Thyroid gland (tissue), 4 donors: ENCODE results near the gene HCN3. TPM values are rescaled to one million over a fixed set of nuclear protein-coding genes. Genes with fewer than 3 reads are reported as not detected.

Experiments
- DNase-seq, 2 donors: peaks; one replicate each; pipeline ENCODE4 v3.0.0-alpha.2; 2019
- H3K27ac ChIP-seq, 3 donors: fragments of 200-600 bp; sonication (generic); 1 replicate in 2 of 3; 2 replicates in 1 of 3; pipeline ENCODE4 v1.5.1; 2016 to 2019; ENCODE audit warnings: mild to moderate bottlenecking in 1 of 3, moderate library complexity in 1 of 3
- H3K27me3 ChIP-seq: fragments of 200-600 bp; sonication (generic); one replicate; pipeline ENCODE4 v1.5.1; 2019
- H3K36me3 ChIP-seq, 2 donors: fragments of 200-600 bp; sonication (generic); one replicate each; pipeline ENCODE4 v1.5.1; 2016 to 2019
- H3K4me1 ChIP-seq, 2 donors: fragments of 200-600 bp; sonication (generic); one replicate each; pipeline ENCODE4 v1.5.1; 2017 to 2019
- H3K4me3 ChIP-seq, 3 donors: fragments of 200-600 bp; sonication (generic); replicated peaks in 1 of 3; 1 replicate in 2 of 3; 2 replicates in 1 of 3; pipeline ENCODE4 v1.5.1; 2016; ENCODE audit warnings: mild to moderate bottlenecking in 1 of 3
- H3K9me3 ChIP-seq: fragments of 200-600 bp; sonication (generic); one replicate; pipeline ENCODE4 v1.5.1; 2017
- POLR2A ChIP-seq, 2 donors: fragments of 450-650 bp; IDR thresholded peaks; one replicate each; pipeline ENCODE4 v1.6.1; 2017; ENCODE audit warnings: antibody characterized with exemption in 2 of 2, mild to moderate bottlenecking in 2 of 2, moderate library complexity in 1 of 2
- WGBS, 2 donors: methylation state at CpG; one replicate each; pipeline ENCODE4 v1.1.5; 2017; 5-methylcytosine and 5-hydroxymethylcytosine counted together
- intact Hi-C: fragments of 100-400 bp; cut with DNase I; formaldehyde crosslinking; loops from one replicate; pipeline ENCODE4 v1.15.1; 2023
- total RNA-seq, 4 donors: library from RNA; depleted of rRNA; stranded (reverse); fragments of >200 nt; gene quantifications; one replicate each; pipeline ENCODE4 v1.2.3, GENCODE V29; 2016
- TF ChIP-seq, protein P1 (sequence below), 6 experiments: fragments of 200-600 bp in 3 of 6; fragments of 450-650 bp in 3 of 6; sonication (generic) in 3 of 6; IDR thresholded peaks; one replicate each; pipeline ENCODE4 v1.5.1; 2016 to 2019; ENCODE audit warnings: antibody characterized with exemption in 6 of 6, mild to moderate bottlenecking in 2 of 6, inconsistent platforms in 1 of 6, moderate library complexity in 1 of 6

The HCN3 gene
- total RNA-seq, 4 donors from 2014 or later, result 1.5 to 2.9 (median 2.2) TPM

DNA sequence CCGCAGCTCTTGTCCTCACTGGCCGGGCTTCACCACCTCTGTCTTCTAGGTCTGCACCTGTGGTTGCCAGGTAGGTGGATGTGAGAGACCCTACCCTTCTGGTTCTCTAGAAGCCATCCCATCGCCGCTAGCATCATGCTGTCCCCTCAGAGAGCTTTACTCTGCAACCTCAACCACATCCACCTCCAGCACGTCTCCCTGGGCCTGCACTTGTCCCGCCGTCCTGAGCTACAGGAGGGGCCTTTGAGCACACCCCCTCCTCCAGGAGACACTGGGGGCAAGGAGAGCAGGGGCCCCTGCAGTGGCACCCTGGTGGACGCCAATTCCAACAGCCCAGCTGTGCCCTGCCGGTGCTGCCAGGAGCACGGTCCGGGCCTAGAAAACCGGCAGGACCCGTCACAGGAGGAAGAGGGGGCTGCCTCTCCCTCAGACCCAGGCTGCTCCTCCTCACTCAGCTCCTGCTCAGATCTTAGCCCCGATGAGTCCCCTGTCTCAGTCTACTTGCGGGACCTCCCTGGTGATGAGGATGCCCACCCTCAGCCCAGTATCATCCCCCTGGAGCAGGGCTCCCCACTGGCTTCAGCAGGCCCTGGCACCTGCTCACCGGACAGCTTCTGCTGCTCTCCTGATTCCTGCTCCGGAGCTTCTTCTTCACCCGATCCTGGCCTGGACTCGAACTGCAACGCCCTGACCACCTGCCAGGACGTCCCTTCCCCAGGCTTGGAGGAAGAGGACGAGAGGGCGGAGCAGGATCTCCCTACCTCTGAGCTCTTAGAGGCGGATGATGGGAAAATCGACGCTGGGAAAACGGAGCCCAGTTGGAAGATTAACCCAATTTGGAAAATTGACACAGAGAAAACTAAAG, 44.6 kb downstream of the HCN3 start:
- intact Hi-C loops, result loop anchor here (5.0 kb wide), 2 partner anchors 45 to 65 kb away; partner anchors contain the start of genes ENTREP3 and HCN3
- no peaks in the 10 kb centered on the region for H3K9me3 ChIP-seq
- peaks cover 30 to 33% of the 10 kb centered on the region in 2 donors for H3K4me1 ChIP-seq
- TF ChIP-seq, protein P1, sequence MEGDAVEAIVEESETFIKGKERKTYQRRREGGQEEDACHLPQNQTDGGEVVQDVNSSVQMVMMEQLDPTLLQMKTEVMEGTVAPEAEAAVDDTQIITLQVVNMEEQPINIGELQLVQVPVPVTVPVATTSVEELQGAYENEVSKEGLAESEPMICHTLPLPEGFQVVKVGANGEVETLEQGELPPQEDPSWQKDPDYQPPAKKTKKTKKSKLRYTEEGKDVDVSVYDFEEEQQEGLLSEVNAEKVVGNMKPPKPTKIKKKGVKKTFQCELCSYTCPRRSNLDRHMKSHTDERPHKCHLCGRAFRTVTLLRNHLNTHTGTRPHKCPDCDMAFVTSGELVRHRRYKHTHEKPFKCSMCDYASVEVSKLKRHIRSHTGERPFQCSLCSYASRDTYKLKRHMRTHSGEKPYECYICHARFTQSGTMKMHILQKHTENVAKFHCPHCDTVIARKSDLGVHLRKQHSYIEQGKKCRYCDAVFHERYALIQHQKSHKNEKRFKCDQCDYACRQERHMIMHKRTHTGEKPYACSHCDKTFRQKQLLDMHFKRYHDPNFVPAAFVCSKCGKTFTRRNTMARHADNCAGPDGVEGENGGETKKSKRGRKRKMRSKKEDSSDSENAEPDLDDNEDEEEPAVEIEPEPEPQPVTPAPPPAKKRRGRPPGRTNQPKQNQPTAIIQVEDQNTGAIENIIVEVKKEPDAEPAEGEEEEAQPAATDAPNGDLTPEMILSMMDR (IDR thresholded peaks at IDR 0.05), result no peak
- TF ChIP-seq POLR2A (IDR thresholded peaks at IDR 0.05), result no peak
- peak overlapping the region in 2 of 3 donors; percentile 92 to 97 for H3K27ac ChIP-seq
- H3K36me3 ChIP-seq, result peaks cover 0 to 5% of the 10 kb centered on the region in 2 donors
- DNase-seq, result peak in 1 of 2 donors; percentile 3
- H3K27me3 ChIP-seq, result no peaks in the 10 kb centered on the region
- 46 to 61% methylated on average over 17 to 24 of the region's 27 CpGs for WGBS, 2 donors
- H3K4me3 ChIP-seq, result peak overlapping the region in 1 of 3 donors; percentile 84

DNA sequence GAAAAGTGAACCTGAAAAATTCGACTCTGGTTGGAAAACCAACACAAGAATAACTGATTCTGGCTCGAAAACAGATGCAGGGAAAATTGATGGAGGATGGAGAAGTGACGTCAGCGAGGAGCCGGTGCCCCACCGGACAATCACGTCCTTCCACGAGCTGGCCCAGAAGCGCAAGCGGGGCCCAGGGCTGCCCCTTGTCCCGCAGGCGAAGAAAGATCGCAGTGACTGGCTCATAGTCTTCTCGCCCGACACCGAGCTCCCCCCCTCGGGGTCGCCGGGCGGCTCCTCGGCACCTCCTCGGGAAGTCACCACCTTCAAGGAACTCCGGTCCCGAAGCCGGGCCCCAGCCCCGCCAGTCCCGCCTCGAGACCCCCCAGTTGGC, 45.3 kb downstream of the HCN3 start:
- Histone ChIP-seq H3K4me3 (peak overlapping the region in 1 of 3 donors; percentile 84), H3K27ac (peak overlapping the region; percentile 66 to 97 (median 92)), H3K27me3 (no peaks in the 10 kb centered on the region), H3K4me1 (peaks cover 30 to 33% of the 10 kb centered on the region in 2 donors), H3K9me3 (no peaks in the 10 kb centered on the region), H3K36me3 (peaks cover 0 to 10% of the 10 kb centered on the region in 2 donors)
- peak; percentile 18 to 30 for DNase-seq
- intact Hi-C loops, result loop anchor here (5.0 kb wide), 2 partner anchors 45 to 65 kb away; partner anchors contain the start of genes ENTREP3 and HCN3
- WGBS, 2 donors, result 4 to 7% methylated on average over 13 to 22 of the region's 28 CpGs
- TF ChIP-seq, protein P1 (IDR thresholded peaks at IDR 0.05), result no peak
- TF ChIP-seq POLR2A (IDR thresholded peaks at IDR 0.05), result no peak

DNA sequence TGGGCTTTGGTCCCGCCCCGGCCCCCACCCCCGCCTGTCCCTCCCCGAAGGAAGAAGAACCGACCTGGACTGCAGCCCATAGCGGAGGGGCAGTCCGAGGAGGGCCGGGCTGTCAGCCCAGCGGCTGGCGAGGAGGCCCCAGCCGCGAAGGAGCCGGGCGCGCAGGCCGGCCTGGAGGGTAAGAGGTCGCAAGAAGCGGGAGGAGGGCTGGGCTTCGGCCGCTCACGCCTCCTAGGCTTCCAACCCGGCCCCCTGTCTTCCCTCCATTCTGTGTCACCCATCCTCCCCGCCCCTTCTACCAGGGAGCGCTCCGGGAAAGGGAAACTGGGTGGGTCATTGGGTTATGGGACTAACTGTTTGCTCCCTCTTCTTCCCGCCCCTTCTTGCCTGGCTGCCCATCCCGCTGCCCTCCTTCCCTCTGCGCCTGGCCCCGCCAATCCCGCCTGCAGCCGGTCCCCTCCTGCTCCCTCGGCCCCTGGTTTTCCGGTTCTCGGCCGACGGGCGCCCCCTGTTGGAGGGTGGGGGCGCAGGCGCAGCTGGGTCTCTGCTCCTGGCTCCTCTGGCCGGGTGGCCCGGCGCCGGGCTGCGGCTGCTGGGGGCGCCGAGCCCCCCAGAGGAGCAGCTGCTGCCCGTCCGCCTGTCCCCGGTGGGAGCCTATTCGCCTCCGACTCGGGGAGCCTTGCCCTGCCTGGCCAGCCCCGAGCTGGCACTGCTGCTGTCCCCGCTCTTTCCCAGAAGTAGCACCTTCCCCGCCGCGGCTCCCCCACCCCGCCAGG, 45.9 kb downstream of the HCN3 start:
- 0 to 1% methylated on average over 22 to 25 of the region's 58 CpGs for WGBS, 2 donors
- H3K27ac ChIP-seq, result peak overlapping the region; percentile 80 to 97 (median 92)
- no peaks in the 10 kb centered on the region for H3K9me3 ChIP-seq
- DNase-seq, result peak; percentile 85 to 90
- intact Hi-C loops, result loop anchor here (5.0 kb wide), 2 partner anchors 46 to 66 kb away; partner anchors contain the start of genes ENTREP3 and HCN3
- H3K4me3 ChIP-seq, result peak overlapping the region; percentile 48 to 84 (median 84)
- TF ChIP-seq, protein P1 (IDR thresholded peaks at IDR 0.05), result peak; percentile 72 to 96 (median 94)
- peak in 1 of 2 donors; percentile 28 for TF ChIP-seq POLR2A (IDR thresholded peaks at IDR 0.05)
- H3K36me3 ChIP-seq, result peaks cover 0 to 10% of the 10 kb centered on the region in 2 donors
- H3K4me1 ChIP-seq, result peaks cover 30 to 33% of the 10 kb centered on the region in 2 donors
- no peaks in the 10 kb centered on the region for H3K27me3 ChIP-seq

DNA sequence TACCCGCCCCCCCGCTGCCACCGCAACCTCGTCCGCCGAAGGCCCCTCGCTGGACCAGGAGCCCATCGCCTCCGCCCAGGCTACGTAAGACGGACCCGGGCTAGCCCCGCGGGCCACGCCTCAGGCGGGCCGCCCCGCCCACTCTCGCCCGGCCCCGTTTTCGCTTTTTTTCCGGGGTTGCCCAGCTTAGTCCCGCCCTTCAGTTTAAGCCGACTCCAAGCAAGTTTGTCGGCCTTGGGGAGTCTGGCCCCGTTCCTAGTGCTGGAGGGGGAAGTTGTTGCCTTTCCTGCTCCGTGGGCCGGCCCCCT, 46.4 kb downstream of the HCN3 start:
- WGBS, 2 donors, result 0% methylated on average over 3 to 11 of the region's 29 CpGs
- DNase-seq, result peak; percentile 87 to 88

More for the DNA sequence above, 46.4 kb downstream of the HCN3 start:
- TF ChIP-seq, protein P1 (IDR thresholded peaks at IDR 0.05), result no peak
- TF ChIP-seq POLR2A (IDR thresholded peaks at IDR 0.05), result no peak
- Histone ChIP-seq H3K27ac (peak overlapping the region; percentile 80 to 97 (median 92)), H3K4me1 (peaks cover 30 to 33% of the 10 kb centered on the region in 2 donors), H3K36me3 (peaks cover 0 to 10% of the 10 kb centered on the region in 2 donors), H3K9me3 (no peaks in the 10 kb centered on the region), H3K4me3 (peak overlapping the region; percentile 48 to 84 (median 84)), H3K27me3 (no peaks in the 10 kb centered on the region)
- intact Hi-C loops, result loop anchor here (5.0 kb wide), 2 partner anchors 46 to 66 kb away; partner anchors contain the start of genes ENTREP3 and HCN3
